Stimulated activated CD4-positive, alpha-beta T cell treated with anti-CD3 and anti-CD28 coated beads, Interleukin-15, amount 100 ng/mL, for 24 hours (primary cell): Measurements from ENCODE around the gene HCFC1R1.

Experiments
- DNase-seq: peaks from one replicate; pipeline ENCODE4 v3.0.0-alpha.2; 2020

HCFC1R1 gene

DNA sequence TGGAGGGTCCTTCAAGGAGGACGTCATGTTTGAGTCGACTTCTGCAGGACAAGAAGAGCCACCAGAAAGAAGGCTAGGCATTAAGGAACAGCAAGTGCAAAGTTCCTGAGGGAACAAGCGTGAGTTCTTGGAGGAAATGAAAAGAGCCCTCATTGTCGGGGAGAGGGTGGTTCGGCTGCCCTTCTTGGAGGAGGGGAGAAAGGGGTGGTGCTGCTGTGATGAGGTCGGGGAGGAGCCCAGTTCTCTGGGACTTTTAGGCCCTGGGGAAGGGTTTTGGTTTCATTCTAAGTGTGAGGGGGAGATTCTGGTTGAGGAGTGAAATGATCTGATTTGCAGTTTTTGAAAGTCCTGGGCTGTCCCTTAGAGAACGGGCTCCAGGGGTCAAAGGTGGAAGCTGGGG is 8.9 kb upstream of the HCFC1R1 start:
- DNase-seq, result no peak

- no peak for DNase-seq
These were observed 6.8 kb upstream of the HCFC1R1 start for GRCh38 chr16:3030222-3031212.

DNA sequence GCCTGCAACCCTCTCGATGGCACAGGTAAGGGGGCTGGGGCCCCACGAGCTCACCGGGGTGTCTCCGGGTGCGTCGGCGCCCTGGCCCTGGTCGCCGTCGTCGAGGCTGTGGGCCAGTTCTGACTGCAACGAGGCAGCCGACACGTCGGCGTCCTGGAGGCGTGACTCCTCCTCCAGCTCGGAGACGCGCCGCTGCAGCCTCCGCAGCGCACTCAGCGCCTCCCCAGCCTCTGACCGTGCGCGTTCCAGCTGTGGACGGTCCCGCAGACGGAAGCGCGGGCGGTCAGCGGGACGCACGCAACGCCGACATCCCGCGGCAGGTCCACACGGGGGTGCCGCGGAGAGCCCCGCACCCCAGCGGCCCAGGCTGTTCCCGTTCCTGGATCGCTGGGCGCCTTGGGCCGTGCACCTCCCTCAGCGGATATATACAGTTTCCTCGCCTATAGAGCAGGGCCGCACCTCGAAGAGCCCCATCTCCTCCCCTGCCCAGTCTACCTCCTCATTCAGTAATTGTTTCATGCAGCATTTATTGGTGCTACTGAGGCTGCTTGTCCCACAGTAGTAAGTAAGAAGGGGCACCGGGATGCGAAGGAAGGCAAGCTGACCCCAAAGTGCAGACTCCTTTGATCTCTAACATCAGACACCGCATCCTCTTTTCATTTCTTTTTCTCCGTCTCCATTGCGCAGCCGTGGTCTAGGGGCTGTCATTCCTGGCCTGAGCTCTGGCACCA is 5.9 kb upstream of the HCFC1R1 start:
- peak; percentile 73 for DNase-seq

- no peak for DNase-seq
These were observed 5.1 kb upstream of the HCFC1R1 start for GRCh38 chr16:3028716-3029319.

- DNase-seq, result peak; percentile 92
These were observed 4.4 kb upstream of the HCFC1R1 start for GRCh38 chr16:3027983-3028715.

DNA sequence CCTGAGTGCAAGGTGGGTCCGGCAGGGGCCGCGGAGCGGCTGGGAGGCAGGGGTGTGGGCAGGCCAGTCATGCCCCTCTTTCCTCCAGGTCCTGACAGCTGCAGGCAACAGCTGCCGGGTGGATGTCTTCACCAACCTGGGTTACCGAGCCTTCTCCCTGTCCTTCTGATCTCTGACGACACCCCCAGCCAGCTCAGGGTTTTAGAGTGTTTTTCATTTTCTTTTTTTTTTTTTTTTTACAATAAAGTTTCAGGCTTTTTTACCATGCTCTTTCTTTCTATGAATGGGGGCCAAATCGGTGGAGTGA is 3.7 kb upstream of the HCFC1R1 start:
- DNase-seq, result no peak

GRCh38 chr16:3026609-3027488 is 3.1 kb upstream of the HCFC1R1 start:
- DNase-seq, result no peak

- no peak for DNase-seq
These were observed 2.2 kb upstream of the HCFC1R1 start for GRCh38 chr16:3026003-3026378.

- DNase-seq, result no peak
These were observed 1.6 kb upstream of the HCFC1R1 start for GRCh38 chr16:3025032-3026002.

GRCh38 chr16:3023415-3023668 is 400 bp downstream of the HCFC1R1 start:
- peak; percentile 51 for DNase-seq

DNA sequence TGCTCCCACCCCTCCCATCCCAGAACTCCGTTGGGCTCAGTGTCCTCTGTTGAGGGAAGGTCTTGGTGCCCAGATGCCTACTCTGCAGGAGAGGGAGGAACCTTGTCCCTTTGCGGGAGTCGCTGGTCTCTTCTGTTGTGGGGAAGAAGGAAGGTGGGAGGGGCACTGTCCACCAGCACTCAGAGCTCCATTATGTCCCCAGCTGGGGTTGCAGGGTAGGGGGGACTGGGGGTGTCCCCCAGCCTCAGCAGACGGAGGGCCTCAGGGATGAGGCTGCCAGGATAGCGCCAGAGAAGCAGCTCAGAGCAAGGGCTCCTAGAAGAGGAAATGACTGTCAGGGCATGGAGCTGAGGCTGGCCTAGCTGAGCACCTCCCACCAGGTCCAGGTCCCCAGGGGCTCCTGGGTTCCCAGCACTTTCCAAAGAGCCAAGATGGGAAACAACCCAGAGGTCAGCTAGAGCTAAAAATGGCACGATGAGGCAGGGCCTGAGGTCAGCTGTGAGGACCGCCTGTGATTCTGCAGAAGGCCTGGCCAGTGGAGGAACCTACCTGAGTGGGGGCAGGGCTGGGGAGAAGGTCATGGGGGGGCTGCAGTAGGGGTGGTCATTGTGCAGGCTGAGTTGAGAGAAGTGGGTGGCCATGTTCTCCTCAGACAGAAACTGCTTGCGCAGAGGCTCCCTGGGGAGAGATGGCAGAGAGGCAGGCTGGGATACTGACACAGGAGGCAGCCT is 893 bp downstream of the HCFC1R1 start:
- peak; percentile 23 for DNase-seq

DNA sequence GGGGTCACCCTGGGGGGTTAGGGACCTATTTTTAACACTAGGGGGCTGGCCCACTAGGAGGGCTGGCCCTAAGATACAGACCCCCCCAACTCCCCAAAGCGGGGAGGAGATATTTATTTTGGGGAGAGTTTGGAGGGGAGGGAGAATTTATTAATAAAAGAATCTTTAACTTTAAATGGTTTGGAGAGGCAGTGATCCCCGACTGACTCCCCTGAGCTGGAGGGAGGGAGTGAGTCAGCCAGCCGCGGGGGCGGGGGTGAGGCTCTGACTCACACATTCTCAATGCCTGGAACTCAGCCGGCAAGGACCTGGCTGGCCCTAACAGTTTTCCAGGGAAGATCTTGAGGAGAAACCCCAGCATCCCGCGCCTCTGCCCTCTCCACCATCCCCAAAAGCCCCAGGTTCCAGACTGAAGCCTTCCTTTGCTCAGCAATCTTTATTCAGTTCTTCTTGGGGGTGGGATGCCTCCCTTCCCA is 1.5 kb downstream of the HCFC1R1 start:
- peak; percentile 95 for DNase-seq

DNA sequence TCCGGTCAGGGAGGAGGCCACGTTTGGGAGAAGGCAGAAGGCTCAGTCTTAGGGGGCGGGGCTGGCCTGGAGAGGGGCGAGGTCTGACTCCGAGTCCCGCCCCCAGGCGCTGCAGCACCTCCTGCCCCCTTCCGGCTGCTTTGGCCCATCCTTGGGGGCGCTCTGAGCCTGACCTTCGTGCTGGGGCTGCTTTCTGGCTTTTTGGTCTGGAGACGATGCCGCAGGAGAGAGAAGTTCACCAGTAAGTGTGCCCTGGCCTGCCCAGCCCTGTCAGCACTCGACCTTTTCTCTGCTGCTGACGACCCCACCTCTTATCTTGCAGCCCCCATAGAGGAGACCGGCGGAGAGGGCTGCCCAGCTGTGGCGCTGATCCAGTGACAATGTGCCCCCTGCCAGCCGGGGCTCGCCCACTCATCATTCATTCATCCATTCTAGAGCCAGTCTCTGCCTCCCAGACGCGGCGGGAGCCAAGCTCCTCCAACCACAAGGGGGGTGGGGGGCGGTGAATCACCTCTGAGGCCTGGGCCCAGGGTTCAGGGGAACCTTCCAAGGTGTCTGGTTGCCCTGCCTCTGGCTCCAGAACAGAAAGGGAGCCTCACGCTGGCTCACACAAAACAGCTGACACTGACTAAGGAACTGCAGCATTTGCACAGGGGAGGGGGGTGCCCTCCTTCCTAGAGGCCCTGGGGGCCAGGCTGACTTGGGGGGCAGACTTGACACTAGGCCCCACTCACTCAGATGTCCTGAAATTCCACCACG is 2.1 kb downstream of the HCFC1R1 start:
- DNase-seq, result peak; percentile 94

DNA sequence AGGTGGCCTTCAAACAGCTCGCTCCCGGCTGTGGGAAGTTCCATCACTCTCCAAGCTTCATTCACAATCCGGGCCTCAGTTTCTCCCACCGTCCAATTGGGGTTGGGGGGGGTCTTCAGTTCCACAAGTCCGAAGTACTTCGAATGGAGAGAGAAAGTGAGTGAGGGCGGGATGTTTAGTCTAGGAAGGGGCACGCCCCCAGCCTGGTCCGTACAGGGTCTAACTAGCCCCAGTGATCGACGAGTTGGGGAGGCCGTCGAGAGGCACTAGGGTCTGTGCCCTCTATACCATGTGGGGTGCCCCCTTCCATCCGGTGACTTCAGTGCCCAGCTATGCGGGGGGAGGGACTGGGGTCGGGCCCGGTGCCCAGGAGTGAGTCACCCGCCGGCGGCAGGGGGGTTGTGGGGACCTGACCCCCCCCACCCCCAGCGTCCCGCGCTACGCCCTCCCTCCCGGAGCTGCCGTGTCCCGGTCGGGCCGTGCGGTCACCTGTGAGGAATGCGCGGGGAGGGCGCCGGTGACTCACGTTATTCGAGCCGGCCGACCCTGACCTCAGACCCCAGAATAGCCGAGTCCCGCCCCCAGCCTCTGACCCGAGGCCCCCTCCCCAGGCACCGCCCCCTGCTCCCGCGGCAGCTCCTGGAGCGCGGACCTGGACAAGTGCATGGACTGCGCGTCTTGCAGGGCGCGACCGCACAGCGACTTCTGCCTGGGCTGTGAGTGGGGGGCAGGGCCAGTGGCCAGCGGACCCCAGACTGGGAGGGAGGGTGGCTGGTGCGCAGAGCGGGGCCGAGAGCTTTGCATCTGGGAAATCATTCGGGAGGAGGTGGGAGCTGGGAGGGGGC is 2.9 kb downstream of the HCFC1R1 start:
- DNase-seq, result peak; percentile 64

GRCh38 chr16:3020247-3020603 is 3.5 kb downstream of the HCFC1R1 start, which contains the start of gene TNFRSF12A:
TNFRSF12A (plus strand) TSS chr16:3020368; CDS start chr16:3020398, 30 bp downstream.
- DNase-seq, result peak; percentile 81

GRCh38 chr16:3019594-3020246 is 4.0 kb downstream of the HCFC1R1 start:
- no peak for DNase-seq

DNA sequence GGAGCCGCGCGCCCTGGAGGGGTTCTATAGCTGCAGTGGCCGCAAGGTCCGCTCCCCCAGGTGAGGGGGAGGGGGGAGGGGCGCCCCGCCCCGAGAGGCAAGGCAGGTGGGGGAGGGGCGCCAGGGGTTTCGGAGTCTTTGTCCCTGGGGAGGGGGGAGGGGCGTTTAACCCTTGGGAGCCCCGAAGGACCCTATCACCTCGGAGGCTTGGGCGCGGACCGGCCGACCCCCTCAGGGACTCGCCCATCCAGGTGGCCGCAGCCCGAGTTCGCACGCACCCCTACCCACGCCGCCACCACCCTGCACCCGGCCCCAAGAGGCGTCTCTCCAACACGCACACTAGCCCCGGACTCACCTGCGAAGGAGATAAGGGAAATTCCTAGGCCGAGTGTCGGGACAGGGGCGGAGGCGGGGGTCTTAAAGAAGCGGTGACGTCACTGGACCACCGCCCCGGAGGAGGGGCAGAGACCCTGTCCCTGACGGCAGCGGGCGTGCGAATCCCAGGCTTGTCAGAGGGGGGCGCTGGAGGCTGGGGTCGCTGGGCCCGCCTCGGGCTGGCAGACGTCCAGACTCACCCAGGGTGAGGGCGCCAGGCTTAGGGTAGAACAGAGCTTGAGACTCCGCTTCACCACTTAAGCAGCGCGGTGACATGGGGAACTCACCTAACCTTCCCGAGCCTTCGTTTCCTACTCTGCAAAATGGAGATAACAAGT is 5.8 kb downstream of the HCFC1R1 start, which contains the start of gene CLDN6:
Gene CLDN6, minus strand, starts transcription at position 390 of the 713 bp plus-strand sequence. CDS start 2,162 bp downstream, outside the sequence.
- peak; percentile 52 for DNase-seq
